ENCODE results near the gene ASCC2.

DNA sequence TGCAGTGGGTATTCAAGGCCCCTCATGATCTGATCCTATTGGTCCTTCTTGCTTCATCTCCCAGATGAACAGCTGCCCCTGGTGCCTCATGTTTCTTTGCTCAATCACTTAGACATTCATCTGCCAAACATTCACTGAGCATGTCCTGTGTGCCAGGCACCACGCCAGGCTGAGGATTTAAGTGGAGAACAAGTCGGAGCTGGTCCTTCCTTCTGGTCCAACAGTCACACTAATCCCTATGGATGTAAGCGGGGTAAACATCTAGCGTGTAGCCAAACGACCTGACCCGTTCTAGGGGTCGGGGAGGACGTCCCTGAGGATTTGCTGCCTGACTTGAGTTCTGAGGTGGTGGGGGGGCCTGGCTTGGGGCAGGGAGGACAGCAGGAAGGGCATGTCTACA, 93.2 kb downstream of the ASCC2 start:
- TF ChIP-seq ARNTL (CRISPR knock-in tag; IDR thresholded peaks at IDR 0.05; ENCODE audit: borderline replicate concordance, low read depth) (no peak), ZFP3 (CRISPR knock-in tag; IDR thresholded peaks at IDR 0.05) (no peak)

All from SK-N-SH treated with all-trans-retinoic acid at 6 μM for 48 hours (cell line).